Neuron (in vitro differentiated cells): ENCODE measurements around the gene MED17.

ENCODE experiments used
- H2AFZ ChIP-seq: one replicate; pipeline ENCODE4 v1.6.1; 2013; ENCODE audit warnings: low read depth, mild to moderate bottlenecking, inconsistent platforms, low read length, moderate library complexity
- H3K27me3 ChIP-seq: one replicate; pipeline ENCODE4 v1.6.1; 2013; ENCODE audit warnings: low read length; ENCODE audit not compliant: insufficient read depth
- H3K36me3 ChIP-seq: one replicate; pipeline ENCODE4 v1.6.1; 2013; ENCODE audit warnings: low read length; ENCODE audit not compliant: insufficient read depth
- H3K4me1 ChIP-seq: one replicate; pipeline ENCODE4 v1.6.1; 2013; ENCODE audit warnings: low read length; ENCODE audit not compliant: insufficient read depth
- H3K4me3 ChIP-seq: 2 replicates; pipeline ENCODE4 v1.5.1; 2013; ENCODE audit warnings: mild to moderate bottlenecking, low read length, moderate library complexity
- H3K9me3 ChIP-seq: one replicate; pipeline ENCODE4 v1.6.1; 2013; ENCODE audit warnings: low read length

The MED17 gene

DNA sequence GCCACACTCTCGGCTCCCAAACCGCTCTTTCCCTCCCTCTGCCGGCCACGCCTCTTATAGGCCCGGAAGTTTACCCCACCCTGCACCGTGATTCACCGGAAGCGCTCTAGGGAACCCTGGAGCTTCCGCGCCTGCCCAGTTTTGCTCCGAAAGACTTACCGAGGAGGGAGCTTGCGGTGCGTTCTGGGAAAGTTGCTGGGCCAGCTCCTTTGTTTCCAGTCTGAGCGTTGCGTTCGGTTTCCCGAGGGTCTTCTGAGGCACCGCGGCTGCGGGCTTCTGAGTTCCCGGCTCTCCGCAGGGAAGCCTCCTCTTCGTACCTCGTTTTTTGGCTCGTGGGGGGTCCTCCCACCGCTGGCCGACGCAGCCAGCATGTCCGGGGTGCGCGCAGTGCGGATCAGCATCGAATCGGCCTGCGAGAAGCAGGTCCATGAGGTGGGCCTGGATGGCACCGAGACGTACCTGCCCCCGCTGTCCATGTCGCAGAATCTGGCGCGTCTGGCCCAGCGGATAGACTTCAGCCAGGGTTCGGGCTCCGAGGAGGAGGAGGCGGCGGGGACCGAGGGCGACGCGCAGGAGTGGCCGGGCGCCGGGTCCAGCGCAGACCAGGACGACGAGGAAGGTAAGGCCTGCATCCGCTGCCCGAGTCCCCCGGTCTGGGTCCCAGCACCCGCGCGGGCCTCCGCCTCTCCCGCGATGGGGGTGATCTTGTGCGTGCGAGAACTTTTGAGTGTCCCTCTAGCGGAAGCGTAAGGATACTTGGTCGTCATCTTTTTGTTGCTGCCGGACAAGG is at the start of gene MED17:
Gene MED17, plus strand, starts transcription at position 138 of the 790 bp plus-strand sequence. Its CDS starts 232 bp downstream, at position 370.
- Histone ChIP-seq H3K4me1 (peaks cover 17% of the 10 kb centered on the region), H3K27me3 (no peaks in the 10 kb centered on the region), H3K4me3 (peak within 1 kb of the TSS; percentile 94)

DNA sequence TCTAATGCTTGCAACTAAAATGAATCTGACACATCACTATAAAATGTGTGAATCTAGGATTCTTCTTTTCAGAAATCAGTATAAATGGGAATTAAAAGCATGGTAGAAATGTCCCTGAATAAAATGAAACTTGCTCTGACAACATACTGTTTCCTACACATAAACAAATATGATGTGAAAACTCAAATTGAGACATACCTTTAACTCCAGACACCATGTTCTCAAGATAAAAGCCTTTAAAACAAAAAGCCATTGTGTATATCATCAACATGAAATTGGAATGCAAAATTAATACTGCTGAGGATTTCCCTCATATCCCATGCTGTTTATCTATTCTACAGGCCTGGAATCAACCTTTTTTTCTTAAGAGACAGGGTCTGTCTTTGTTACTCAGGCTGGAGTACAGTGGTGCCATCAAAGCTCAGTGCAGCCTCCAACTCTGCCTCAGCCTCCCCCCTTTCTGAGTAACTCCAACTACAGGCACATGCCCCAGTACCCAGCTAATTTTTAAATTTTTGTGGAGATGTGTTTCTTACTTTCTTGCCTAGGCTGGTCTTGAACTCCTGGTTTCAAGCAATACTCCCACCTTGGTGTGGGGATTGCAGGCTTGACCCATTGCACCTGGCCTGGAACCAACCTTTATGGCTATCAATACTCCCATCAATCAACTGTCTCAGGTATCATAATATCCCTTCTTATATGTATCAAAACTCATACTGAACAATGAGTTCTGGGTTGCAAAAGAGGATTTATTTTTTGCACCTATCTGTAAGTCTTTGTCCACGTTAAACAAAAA is 49.5 kb upstream of the MED17 start:
- Histone ChIP-seq H3K4me1 (peaks cover 19% of the 10 kb centered on the region), H3K27me3 (no peaks in the 10 kb centered on the region), H3K9me3 (no peaks in the 10 kb centered on the region), H2AFZ (no peak overlapping the region), H3K36me3 (peaks cover 96% of the 10 kb centered on the region), H3K4me3 (no peak overlapping the region)

More for the DNA sequence above, at the start of gene MED17:
- H2AFZ ChIP-seq: peak within 1 kb of the TSS; percentile 35
- peaks cover 26% of the 10 kb centered on the region for H3K36me3 ChIP-seq
- H3K9me3 ChIP-seq: no peaks in the 10 kb centered on the region

DNA sequence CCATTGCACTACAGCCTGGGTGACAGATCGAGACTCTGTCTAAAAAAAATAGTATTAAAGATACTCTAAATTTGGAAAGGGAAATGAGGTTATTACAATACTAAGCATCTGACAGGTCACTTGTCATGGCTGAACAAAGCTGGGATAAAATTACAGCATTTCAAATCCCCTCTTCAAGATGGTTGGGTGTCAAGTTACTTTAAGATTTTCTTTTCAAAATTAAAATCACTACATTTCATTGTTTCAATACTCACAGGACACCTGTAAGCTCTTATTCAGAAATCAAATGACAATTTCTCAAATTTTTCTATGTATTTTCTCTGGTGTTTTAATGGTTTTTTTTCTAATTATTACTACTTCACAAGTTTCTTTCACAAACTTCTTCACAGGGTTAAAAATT is 48.5 kb upstream of the MED17 start:
- peaks cover 27% of the 10 kb centered on the region for H3K4me1 ChIP-seq
- H2AFZ ChIP-seq: no peak overlapping the region
- peaks cover 88% of the 10 kb centered on the region for H3K36me3 ChIP-seq
- no peaks in the 10 kb centered on the region for H3K27me3 ChIP-seq
- no peaks in the 10 kb centered on the region for H3K9me3 ChIP-seq
- H3K4me3 ChIP-seq: no peak overlapping the region

DNA sequence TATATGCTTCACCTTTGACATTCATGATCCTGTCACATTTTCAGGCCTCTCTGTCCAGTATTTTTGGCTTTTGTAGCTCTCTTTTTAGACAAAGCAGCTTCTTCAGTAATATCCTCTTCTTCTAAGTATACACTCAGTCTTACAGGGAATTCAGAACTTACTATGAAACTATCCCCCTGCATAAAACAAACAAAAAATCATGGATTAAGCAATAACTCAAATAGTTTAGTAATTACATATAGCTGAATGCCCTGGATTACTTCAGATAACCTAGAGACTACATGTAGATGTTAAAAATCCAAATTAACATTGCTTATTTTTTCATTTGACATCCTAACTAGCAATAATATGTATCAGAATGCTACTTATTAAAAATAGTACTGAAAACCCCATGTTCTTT is 48.0 kb upstream of the MED17 start:
- H3K9me3 ChIP-seq: no peaks in the 10 kb centered on the region
- H3K27me3 ChIP-seq: no peaks in the 10 kb centered on the region
- no peak overlapping the region for H3K4me3 ChIP-seq
- peaks cover 83% of the 10 kb centered on the region for H3K36me3 ChIP-seq
- H2AFZ ChIP-seq: no peak overlapping the region
- peaks cover 27% of the 10 kb centered on the region for H3K4me1 ChIP-seq

GRCh38 chr11:93737904-93738612 is 46.0 kb upstream of the MED17 start:
- Histone ChIP-seq H3K4me1 (peaks cover 29% of the 10 kb centered on the region), H3K27me3 (no peaks in the 10 kb centered on the region)

DNA sequence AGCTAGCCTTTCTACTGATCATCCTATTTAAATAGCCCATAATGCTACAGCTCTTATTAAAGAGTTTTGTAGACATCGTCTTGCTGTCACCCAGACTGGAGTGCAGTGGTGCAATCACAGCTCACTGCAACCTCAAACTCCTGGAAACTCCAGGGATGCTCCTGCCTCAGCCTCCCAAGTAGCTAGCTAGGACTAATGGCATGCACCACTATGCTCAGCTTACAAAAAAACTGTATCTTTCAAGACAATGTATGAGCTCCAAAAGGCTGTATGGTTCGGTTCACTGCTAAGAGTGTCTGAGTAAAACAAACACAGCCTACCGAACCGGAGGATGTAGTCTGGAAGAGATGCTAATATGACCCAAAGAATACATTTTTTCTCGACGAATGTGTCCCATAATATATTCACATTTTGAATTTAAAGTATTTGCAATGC is 45.4 kb upstream of the MED17 start:
- Histone ChIP-seq H3K4me1 (peaks cover 29% of the 10 kb centered on the region), H2AFZ (no peak overlapping the region), H3K27me3 (no peaks in the 10 kb centered on the region), H3K9me3 (no peaks in the 10 kb centered on the region), H3K4me3 (peak overlapping the region; percentile 96), H3K36me3 (peaks cover 63% of the 10 kb centered on the region)

More at GRCh38 chr11:93737904-93738612, 46.0 kb upstream of the MED17 start:
- Histone ChIP-seq H3K36me3 (peaks cover 64% of the 10 kb centered on the region), H3K9me3 (no peaks in the 10 kb centered on the region), H2AFZ (no peak overlapping the region), H3K4me3 (no peak overlapping the region)

GRCh38 chr11:93740031-93740729 is 43.9 kb upstream of the MED17 start:
- Histone ChIP-seq H3K36me3 (peaks cover 51% of the 10 kb centered on the region), H3K9me3 (no peaks in the 10 kb centered on the region)

GRCh38 chr11:93740730-93741093 is 43.4 kb upstream of the MED17 start:
- H3K4me1 ChIP-seq: peaks cover 29% of the 10 kb centered on the region
- H3K36me3 ChIP-seq: peaks cover 46% of the 10 kb centered on the region
- H3K9me3 ChIP-seq: no peaks in the 10 kb centered on the region
- H3K4me3 ChIP-seq: peak overlapping the region; percentile 96
- no peaks in the 10 kb centered on the region for H3K27me3 ChIP-seq
- peak overlapping the region; percentile 2 for H2AFZ ChIP-seq

More at GRCh38 chr11:93740031-93740729, 43.9 kb upstream of the MED17 start:
- Histone ChIP-seq H3K4me1 (peaks cover 29% of the 10 kb centered on the region), H3K27me3 (no peaks in the 10 kb centered on the region), H2AFZ (no peak overlapping the region), H3K4me3 (peak overlapping the region; percentile 96)

- Histone ChIP-seq H2AFZ (peak within 1 kb of the TSS; percentile 89), H3K4me3 (peak within 1 kb of the TSS; percentile 96), H3K4me1 (peaks cover 29% of the 10 kb centered on the region)
These were observed 42.8 kb upstream of the MED17 start, which contains the start of the genes C11orf54 and TAF1D for GRCh38 chr11:93741094-93741881. C11orf54 (plus strand) TSS chr11:93741672; CDS start chr11:93747394, 5,722 bp downstream. TAF1D (minus strand) TSS chr11:93741495; CDS start chr11:93739304, 2,191 bp downstream.

GRCh38 chr11:93741882-93742226 is 42.2 kb upstream of the MED17 start:
- H3K4me1 ChIP-seq: peaks cover 29% of the 10 kb centered on the region
- H2AFZ ChIP-seq: peak overlapping the region; percentile 89
- peak overlapping the region; percentile 96 for H3K4me3 ChIP-seq
- no peaks in the 10 kb centered on the region for H3K27me3 ChIP-seq
- peaks cover 35% of the 10 kb centered on the region for H3K36me3 ChIP-seq
- H3K9me3 ChIP-seq: no peaks in the 10 kb centered on the region

More at GRCh38 chr11:93741094-93741881, 42.8 kb upstream of the MED17 start, which contains the start of the genes C11orf54 and TAF1D:
- Histone ChIP-seq H3K9me3 (no peaks in the 10 kb centered on the region), H3K27me3 (no peaks in the 10 kb centered on the region), H3K36me3 (peaks cover 40% of the 10 kb centered on the region)

- Histone ChIP-seq H3K4me1 (peaks cover 22% of the 10 kb centered on the region), H3K4me3 (no peak overlapping the region), H3K36me3 (peaks cover 20% of the 10 kb centered on the region), H3K9me3 (no peaks in the 10 kb centered on the region), H2AFZ (no peak overlapping the region), H3K27me3 (no peaks in the 10 kb centered on the region)
These were observed 40.8 kb upstream of the MED17 start for GRCh38 chr11:93743291-93743690.

GRCh38 chr11:93744669-93745004 is 39.4 kb upstream of the MED17 start:
- Histone ChIP-seq H2AFZ (no peak overlapping the region), H3K4me1 (peaks cover 9% of the 10 kb centered on the region), H3K4me3 (no peak overlapping the region), H3K36me3 (peaks cover 10% of the 10 kb centered on the region), H3K27me3 (no peaks in the 10 kb centered on the region), H3K9me3 (no peaks in the 10 kb centered on the region)
